Body of pancreas (tissue), 4 donors: ENCODE results near the gene MYL5. TPM values are rescaled to one million over a fixed set of nuclear protein-coding genes. Genes with fewer than 3 reads are reported as not detected.

Experiments
- ATAC-seq: fragments of 150-250 bp; one replicate; pipeline ENCODE4 v1.9.1; 2016
- DNase-seq, 4 donors: peaks; one replicate each; pipeline ENCODE4 v3.0.0-alpha.2; 2019
- H3K27ac ChIP-seq, 4 donors: fragments of 200-600 bp; sonication (generic); 1 replicate in 3 of 4; 2 replicates in 1 of 4; pipeline versions ENCODE4 v1.5.1 to v1.6.1; 2016 to 2019; ENCODE audit warnings: mild to moderate bottlenecking in 1 of 4, mixed read lengths in 1 of 4, moderate library complexity in 1 of 4
- H3K27me3 ChIP-seq, 2 donors: fragments of 200-600 bp; sonication (generic); one replicate each; pipeline ENCODE4 v1.6.0; 2016; ENCODE audit warnings: mild to moderate bottlenecking in 1 of 2
- H3K36me3 ChIP-seq, 2 donors: fragments of 200-600 bp; sonication (generic); replicated peaks in 1 of 2; 2 replicates each; pipeline ENCODE4 v1.5.1; 2016; ENCODE audit warnings: low read depth in 2 of 2; ENCODE audit not compliant: insufficient read depth in 1 of 2
- H3K4me1 ChIP-seq: fragments of 200-600 bp; sonication (generic); one replicate; pipeline ENCODE4 v1.6.0; 2016
- H3K4me3 ChIP-seq, 2 donors: fragments of 200-600 bp; sonication (generic); 1 replicate in 1 of 2; 2 replicates in 1 of 2; pipeline ENCODE4 v1.5.1; 2016 to 2019
- H3K9me3 ChIP-seq, 3 donors: fragments of 200-600 bp; sonication (generic); 1 replicate in 2 of 3; 2 replicates in 1 of 3; pipeline ENCODE4 v1.5.1; 2016
- CTCF ChIP-seq, 7 experiments: fragments of 450-650 bp in 4 of 7; fragments of 200-600 bp in 3 of 7; sonication (generic) in 3 of 7; IDR thresholded peaks; one replicate each; pipeline ENCODE4 v1.5.1; 2016 to 2019; ENCODE audit warnings: antibody characterized with exemption in 7 of 7
- POLR2A ChIP-seq, 3 donors: fragments of 450-650 bp; IDR thresholded peaks; one replicate each; pipeline ENCODE4 v1.6.1; 2016; ENCODE audit warnings: antibody characterized with exemption in 3 of 3, mild to moderate bottlenecking in 2 of 3
- WGBS, 2 donors: methylation state at CpG; one replicate each; pipeline ENCODE4 v1.1.5; 2017; 5-methylcytosine and 5-hydroxymethylcytosine counted together
- intact Hi-C: fragments of 100-400 bp; cut with DNase I; formaldehyde crosslinking; loops from one replicate; pipeline ENCODE4 v1.15.1; 2023
- total RNA-seq, 2 donors: library from RNA; depleted of rRNA; stranded (reverse); fragments of >200 nt; gene quantifications; one replicate each; pipeline ENCODE4 v1.1.0, GENCODE V29; 2016

Gene MYL5
- total RNA-seq, 2 donors from 2014 or later = 3.0 to 6.0 TPM

- peaks cover 0 to 10% of the 10 kb centered on the region in 2 donors for H3K27me3 ChIP-seq
- 55 to 56% methylated on average over 23 to 24 of the region's 24 CpGs for WGBS, 2 donors
- H3K27ac ChIP-seq = no peak overlapping the region
- H3K36me3 ChIP-seq = no peaks in the 10 kb centered on the region
- intact Hi-C loops = no loop called here
- DNase-seq = no peak
- H3K4me3 ChIP-seq = no peak overlapping the region
- no peaks in the 10 kb centered on the region for H3K9me3 ChIP-seq
- no peaks in the 10 kb centered on the region for H3K4me1 ChIP-seq
- TF ChIP-seq POLR2A (IDR thresholded peaks at IDR 0.05) (no peak), CTCF (IDR thresholded peaks at IDR 0.05) (no peak)
- no peak for ATAC-seq
Observed at GRCh38 chr4:651884-652642, 22.3 kb upstream of the MYL5 start.

- DNase-seq (no peak), ATAC-seq (no peak)
- no peak overlapping the region for H3K27ac ChIP-seq
- H3K4me1 ChIP-seq = no peaks in the 10 kb centered on the region
- no peaks in the 10 kb centered on the region for H3K36me3 ChIP-seq
- no peaks in the 10 kb centered on the region for H3K9me3 ChIP-seq
- TF ChIP-seq POLR2A (IDR thresholded peaks at IDR 0.05) = no peak
- TF ChIP-seq CTCF (IDR thresholded peaks at IDR 0.05) = no peak
- no peak overlapping the region for H3K4me3 ChIP-seq
- H3K27me3 ChIP-seq = peaks cover 0 to 10% of the 10 kb centered on the region in 2 donors
- intact Hi-C loops = no loop called here
- 81 to 86% methylated on average over 6 to 31 of the region's 35 CpGs for WGBS, 2 donors
Observed at GRCh38 chr4:653080-653821, 21.1 kb upstream of the MYL5 start.

GRCh38 chr4:653831-654502 is 20.4 kb upstream of the MYL5 start:
- TF ChIP-seq CTCF (IDR thresholded peaks at IDR 0.05) = no peak
- TF ChIP-seq POLR2A (IDR thresholded peaks at IDR 0.05) = no peak
- H3K4me3 ChIP-seq = no peak overlapping the region
- no peak overlapping the region for H3K27ac ChIP-seq
- no peaks in the 10 kb centered on the region for H3K36me3 ChIP-seq
- intact Hi-C loops = no loop called here
- peaks cover 0 to 10% of the 10 kb centered on the region in 2 donors for H3K27me3 ChIP-seq
- 69 to 74% methylated on average over 9 to 29 of the region's 29 CpGs for WGBS, 2 donors
- H3K9me3 ChIP-seq = no peaks in the 10 kb centered on the region
- no peak for ATAC-seq
- no peak for DNase-seq
- H3K4me1 ChIP-seq = no peaks in the 10 kb centered on the region

- intact Hi-C loops = no loop called here
- ATAC-seq (no peak), DNase-seq (no peak)
- H3K4me1 ChIP-seq = no peaks in the 10 kb centered on the region
- H3K9me3 ChIP-seq = no peaks in the 10 kb centered on the region
- no peak overlapping the region for H3K4me3 ChIP-seq
- no peak overlapping the region for H3K27ac ChIP-seq
- TF ChIP-seq POLR2A (IDR thresholded peaks at IDR 0.05) (no peak), CTCF (IDR thresholded peaks at IDR 0.05) (no peak)
- no peaks in the 10 kb centered on the region for H3K36me3 ChIP-seq
- WGBS, 2 donors = 83 to 86% methylated on average over 17 of the region's 17 CpGs
- H3K27me3 ChIP-seq = peaks cover 0 to 10% of the 10 kb centered on the region in 2 donors
Observed at GRCh38 chr4:654503-654845, 19.9 kb upstream of the MYL5 start.
